A204.1 (cell line): Measurements from ENCODE around the gene PPHLN1.
A peak's percentile ranks its signal among the peaks of the same experiment; 100 is the strongest.
"Not testable (repeated sequence)": the region's sequence is repeated elsewhere in the genome, so short reads cannot be mapped to it uniquely, and the experiment has no call there.

ENCODE experiments used
- FAIRE-seq: peaks from 2 replicates; lab custom pipeline; 2012; peaks lifted over from hg19 to GRCh38; lab: Jason Lieb, UNC

Gene PPHLN1

GRCh38 chr12:42372154-42372791, 46.3 kb downstream of the PPHLN1 start:
- FAIRE-seq, result peak; percentile 9

- no peak for FAIRE-seq
Measured at GRCh38 chr12:42373669-42374068, 47.7 kb downstream of the PPHLN1 start.

- no peak for FAIRE-seq
Measured at GRCh38 chr12:42380733-42381132, 54.8 kb downstream of the PPHLN1 start.

GRCh38 chr12:42382013-42382696, 56.2 kb downstream of the PPHLN1 start:
- no peak for FAIRE-seq

- FAIRE-seq, result no peak
Measured at GRCh38 chr12:42385326-42385841, 59.4 kb downstream of the PPHLN1 start.

GRCh38 chr12:42386308-42386707, 60.3 kb downstream of the PPHLN1 start:
- FAIRE-seq, result no peak

GRCh38 chr12:42388086-42388485, 62.1 kb downstream of the PPHLN1 start:
- not testable (repeated sequence) for FAIRE-seq

GRCh38 chr12:42394429-42394828, 68.5 kb downstream of the PPHLN1 start:
- peak; percentile 61 for FAIRE-seq

- no peak for FAIRE-seq
Measured at GRCh38 chr12:42396473-42397259, 70.7 kb downstream of the PPHLN1 start.

- no peak for FAIRE-seq
Measured at GRCh38 chr12:42402821-42403411, 76.9 kb downstream of the PPHLN1 start.

GRCh38 chr12:42407306-42407705, 81.3 kb downstream of the PPHLN1 start:
- no peak for FAIRE-seq

- no peak for FAIRE-seq
Measured at GRCh38 chr12:42409471-42409870, 83.5 kb downstream of the PPHLN1 start.

- no peak for FAIRE-seq
Measured at GRCh38 chr12:42410340-42410739, 84.4 kb downstream of the PPHLN1 start.

GRCh38 chr12:42420395-42420794, 94.4 kb downstream of the PPHLN1 start:
- FAIRE-seq, result no peak

- FAIRE-seq, result no peak
Measured at GRCh38 chr12:42421844-42422779, 96.1 kb downstream of the PPHLN1 start.

- no peak for FAIRE-seq
Measured at GRCh38 chr12:42422785-42423184, 96.8 kb downstream of the PPHLN1 start.

- no peak for FAIRE-seq
Measured at GRCh38 chr12:42426746-42427145, 100.8 kb downstream of the PPHLN1 start.

- FAIRE-seq, result no peak
Measured at GRCh38 chr12:42428850-42429249, 102.9 kb downstream of the PPHLN1 start.

GRCh38 chr12:42432517-42433140, 106.7 kb downstream of the PPHLN1 start:
- no peak for FAIRE-seq

GRCh38 chr12:42440608-42441007, 114.6 kb downstream of the PPHLN1 start:
- no peak for FAIRE-seq

- no peak for FAIRE-seq
Measured at GRCh38 chr12:42442311-42442759, 116.4 kb downstream of the PPHLN1 start.
